Endothelial cell (in vitro differentiated cells): ENCODE results near the gene ECD. TPM values are rescaled to one million over a fixed set of nuclear protein-coding genes. Genes with fewer than 3 reads are reported as not detected.

Experiments
- DNase-seq: peaks from one replicate; pipeline ENCODE4 v3.0.0; 2021; ENCODE audit warnings: low spot score
- H3K27ac Mint-ChIP-seq: one replicate; pipeline ENCODE4 v1.8.0; 2021; ENCODE audit warnings: mixed read lengths, inconsistent platforms; ENCODE audit not compliant: unreplicated experiment
- H3K27me3 Mint-ChIP-seq: one replicate; pipeline ENCODE4 v1.8.0; 2021; ENCODE audit warnings: mild to moderate bottlenecking, moderate library complexity, mixed read lengths, inconsistent platforms; ENCODE audit not compliant: unreplicated experiment
- H3K36me3 Mint-ChIP-seq: one replicate; pipeline ENCODE4 v1.8.0; 2021; ENCODE audit warnings: mild to moderate bottlenecking, low read depth, mixed read lengths, inconsistent platforms; ENCODE audit not compliant: unreplicated experiment
- H3K4me1 Mint-ChIP-seq: one replicate; pipeline ENCODE4 v1.8.0; 2021; ENCODE audit warnings: mild to moderate bottlenecking, mixed read lengths, inconsistent platforms; ENCODE audit not compliant: unreplicated experiment
- H3K4me3 Mint-ChIP-seq: one replicate; pipeline ENCODE4 v1.8.0; 2021; ENCODE audit warnings: mild to moderate bottlenecking, mixed read lengths, inconsistent platforms; ENCODE audit not compliant: unreplicated experiment
- H3K9me3 Mint-ChIP-seq: one replicate; pipeline ENCODE4 v1.8.0; 2021; ENCODE audit warnings: mixed read lengths, inconsistent platforms; ENCODE audit not compliant: unreplicated experiment
- CTCF ChIP-seq: fragments of 200-600 bp; sonication (generic); IDR thresholded peaks from one replicate; pipeline ENCODE4 v1.5.0; 2021; ENCODE audit warnings: antibody characterized with exemption; ENCODE audit not compliant: unreplicated experiment
- total RNA-seq: library from RNA; stranded (reverse); fragmentation: NEBNext Ultra II Directional; extraction: Animal tissue kit (Norgen Biotek cat#: 25700); gene quantifications from one replicate; pipeline ENCODE4 v1.2.1, GENCODE V29; 2021; ENCODE audit not compliant: unreplicated experiment

The ECD gene
- total RNA-seq, 1 donor from 2014 or later: 38.5 TPM

- H3K4me1 Mint-ChIP-seq: peaks cover 4% of the 10 kb centered on the region
- no peak for DNase-seq
- H3K36me3 Mint-ChIP-seq: peaks cover 14% of the 10 kb centered on the region
- no peaks in the 10 kb centered on the region for H3K9me3 Mint-ChIP-seq
- TF ChIP-seq CTCF: no peak
- peaks cover 1% of the 10 kb centered on the region for H3K27me3 Mint-ChIP-seq
- H3K27ac Mint-ChIP-seq: no peak overlapping the region
- no peak overlapping the region for H3K4me3 Mint-ChIP-seq
Measured at GRCh38 chr10:73172867-73173266, 5.1 kb upstream of the ECD start.

- Mint-ChIP-seq H3K9me3 (no peaks in the 10 kb centered on the region), H3K27me3 (peaks cover 12% of the 10 kb centered on the region), H3K27ac (no peak overlapping the region), H3K4me1 (peaks cover 23% of the 10 kb centered on the region), H3K36me3 (peaks cover 7% of the 10 kb centered on the region), H3K4me3 (no peak overlapping the region)
- no peak for TF ChIP-seq CTCF
- no peak for DNase-seq
Measured at GRCh38 chr10:73169320-73169719, 1.5 kb upstream of the ECD start.

- Mint-ChIP-seq H3K4me3 (peak overlapping the region; percentile 98), H3K27ac (peak overlapping the region; percentile 98), H3K4me1 (peaks cover 23% of the 10 kb centered on the region)
Measured at GRCh38 chr10:73168465-73168803, 626 bp upstream of the ECD start.

GRCh38 chr10:73167458-73167782 lies 388 bp downstream of the ECD start:
- TF ChIP-seq CTCF: no peak

More at GRCh38 chr10:73168465-73168803, 626 bp upstream of the ECD start:
- peak; percentile 4 for TF ChIP-seq CTCF
- DNase-seq: no peak
- H3K9me3 Mint-ChIP-seq: no peaks in the 10 kb centered on the region
- H3K36me3 Mint-ChIP-seq: peaks cover 7% of the 10 kb centered on the region
- peaks cover 12% of the 10 kb centered on the region for H3K27me3 Mint-ChIP-seq

GRCh38 chr10:73166972-73167371 lies 836 bp downstream of the ECD start:
- Mint-ChIP-seq H3K27me3 (peaks cover 12% of the 10 kb centered on the region), H3K4me1 (peaks cover 23% of the 10 kb centered on the region), H3K27ac (peak overlapping the region; percentile 98), H3K36me3 (peaks cover 13% of the 10 kb centered on the region), H3K9me3 (no peaks in the 10 kb centered on the region), H3K4me3 (peak overlapping the region; percentile 98)
- DNase-seq: no peak
- TF ChIP-seq CTCF: no peak

More at GRCh38 chr10:73167458-73167782, 388 bp downstream of the ECD start:
- Mint-ChIP-seq H3K9me3 (no peaks in the 10 kb centered on the region), H3K4me1 (peaks cover 23% of the 10 kb centered on the region), H3K36me3 (peaks cover 10% of the 10 kb centered on the region), H3K27me3 (peaks cover 12% of the 10 kb centered on the region), H3K4me3 (peak overlapping the region; percentile 98), H3K27ac (peak overlapping the region; percentile 98)
- no peak for DNase-seq
